Effector memory CD4-positive, alpha-beta T cell (primary cell): Measurements from ENCODE around the gene SAMSN1.

Experiments
- DNase-seq, 3 donors: peaks; one replicate each; pipeline ENCODE4 v3.0.0-alpha.2; 2020
- H3K27ac ChIP-seq: 2 replicates; pipeline ENCODE4 v1.7.0; 2013; ENCODE audit warnings: mild to moderate bottlenecking, low read length, moderate library complexity; ENCODE audit not compliant: insufficient read depth, poor library complexity, severe bottlenecking
- H3K27me3 ChIP-seq: replicated peaks from 2 replicates; pipeline ENCODE4 v1.7.0; 2013; ENCODE audit warnings: mild to moderate bottlenecking, low read length; ENCODE audit not compliant: insufficient read depth, control insufficient read depth, poor library complexity, severe bottlenecking
- H3K36me3 ChIP-seq: 2 replicates; pipeline ENCODE4 v1.7.0; 2013; ENCODE audit warnings: mild to moderate bottlenecking, low read length, moderate library complexity; ENCODE audit not compliant: control insufficient read depth, insufficient read depth
- H3K4me1 ChIP-seq: 2 replicates; pipeline ENCODE4 v1.7.0; 2013; ENCODE audit warnings: low read length, mild to moderate bottlenecking; ENCODE audit not compliant: control insufficient read depth, insufficient read depth, poor library complexity, severe bottlenecking
- H3K4me3 ChIP-seq: 2 replicates; pipeline ENCODE4 v1.7.0; 2013; ENCODE audit warnings: low read length, low read depth, mild to moderate bottlenecking; ENCODE audit not compliant: insufficient read depth, poor library complexity, severe bottlenecking
- H3K9me3 ChIP-seq: 2 replicates; pipeline ENCODE4 v1.7.0; 2013; ENCODE audit warnings: mild to moderate bottlenecking, low read length, moderate library complexity; ENCODE audit not compliant: control insufficient read depth

The SAMSN1 gene

GRCh38 chr21:14491269-14491681 lies 54.8 kb downstream of the SAMSN1 start:
- Histone ChIP-seq H3K9me3 (no peaks in the 10 kb centered on the region), H3K27ac (no peak overlapping the region), H3K4me1 (peaks cover 4% of the 10 kb centered on the region), H3K36me3 (peaks cover 30% of the 10 kb centered on the region), H3K27me3 (no peaks in the 10 kb centered on the region), H3K4me3 (no peak overlapping the region)
- DNase-seq, result no peak

GRCh38 chr21:14488672-14489204 lies 57.4 kb downstream of the SAMSN1 start:
- Histone ChIP-seq H3K27me3 (no peaks in the 10 kb centered on the region), H3K9me3 (no peaks in the 10 kb centered on the region), H3K4me3 (no peak overlapping the region), H3K36me3 (peaks cover 13% of the 10 kb centered on the region), H3K4me1 (peaks cover 4% of the 10 kb centered on the region), H3K27ac (no peak overlapping the region)
- no peak for DNase-seq

- no peak overlapping the region for H3K27ac ChIP-seq
- DNase-seq, result no peak
- peaks cover 4% of the 10 kb centered on the region for H3K36me3 ChIP-seq
- no peaks in the 10 kb centered on the region for H3K9me3 ChIP-seq
- H3K4me3 ChIP-seq, result no peak overlapping the region
- H3K27me3 ChIP-seq, result no peaks in the 10 kb centered on the region
- peaks cover 4% of the 10 kb centered on the region for H3K4me1 ChIP-seq
Measured at GRCh38 chr21:14487490-14488432, 58.4 kb downstream of the SAMSN1 start.

- DNase-seq, result no peak
- Histone ChIP-seq H3K36me3 (peaks cover 4% of the 10 kb centered on the region), H3K27ac (no peak overlapping the region), H3K4me3 (no peak overlapping the region), H3K4me1 (peaks cover 4% of the 10 kb centered on the region), H3K9me3 (no peaks in the 10 kb centered on the region), H3K27me3 (no peaks in the 10 kb centered on the region)
Measured at GRCh38 chr21:14486869-14487268, 59.2 kb downstream of the SAMSN1 start.

- Histone ChIP-seq H3K36me3 (no peaks in the 10 kb centered on the region), H3K4me3 (no peak overlapping the region), H3K9me3 (no peaks in the 10 kb centered on the region), H3K27me3 (no peaks in the 10 kb centered on the region), H3K27ac (no peak overlapping the region), H3K4me1 (no peaks in the 10 kb centered on the region)
- no peak for DNase-seq
Measured at GRCh38 chr21:14484188-14485009, 61.7 kb downstream of the SAMSN1 start.

GRCh38 chr21:14483296-14483695 lies 62.8 kb downstream of the SAMSN1 start:
- Histone ChIP-seq H3K9me3 (no peaks in the 10 kb centered on the region), H3K27me3 (no peaks in the 10 kb centered on the region), H3K27ac (no peak overlapping the region), H3K36me3 (no peaks in the 10 kb centered on the region), H3K4me1 (no peaks in the 10 kb centered on the region), H3K4me3 (no peak overlapping the region)
- DNase-seq, result no peak

GRCh38 chr21:14482165-14482564 lies 64.0 kb downstream of the SAMSN1 start:
- DNase-seq, result peak in 2 of 3 donors; percentile 7 to 8
- Histone ChIP-seq H3K27ac (no peak overlapping the region), H3K4me1 (no peaks in the 10 kb centered on the region), H3K4me3 (no peak overlapping the region), H3K27me3 (no peaks in the 10 kb centered on the region), H3K9me3 (no peaks in the 10 kb centered on the region), H3K36me3 (no peaks in the 10 kb centered on the region)

GRCh38 chr21:14480411-14481031 lies 65.6 kb downstream of the SAMSN1 start:
- Histone ChIP-seq H3K27me3 (no peaks in the 10 kb centered on the region), H3K4me1 (no peaks in the 10 kb centered on the region), H3K9me3 (no peaks in the 10 kb centered on the region), H3K36me3 (no peaks in the 10 kb centered on the region), H3K4me3 (no peak overlapping the region), H3K27ac (no peak overlapping the region)
- DNase-seq, result no peak

- H3K27me3 ChIP-seq, result no peaks in the 10 kb centered on the region
- no peak overlapping the region for H3K4me3 ChIP-seq
- DNase-seq, result no peak
- no peaks in the 10 kb centered on the region for H3K4me1 ChIP-seq
- H3K9me3 ChIP-seq, result no peaks in the 10 kb centered on the region
- H3K27ac ChIP-seq, result no peak overlapping the region
- H3K36me3 ChIP-seq, result no peaks in the 10 kb centered on the region
Measured at GRCh38 chr21:14479241-14479786, 66.8 kb downstream of the SAMSN1 start.
